WTC11 (cell line): ENCODE results near the gene FDXR. TPM values are rescaled to one million over a fixed set of nuclear protein-coding genes. Genes with fewer than 3 reads are reported as not detected.

ENCODE experiments used
- ATAC-seq: fragments of 200-7000 bp; cut with Tn5 transposase; 2 replicates; pipeline ENCODE4 v1.10.0; 2021; ENCODE audit warnings: mild to moderate bottlenecking, moderate library complexity
- CTCF ChIA-PET: fragments of 300-600 bp; sonication (Branson Sonifier 250); formaldehyde crosslinking; loops from one replicate; lab custom pipeline; 2021; ENCODE audit warnings: antibody characterized with exemption; lab: Charles Lee
- POLR2A ChIA-PET: fragments of 350-600 bp; sonication (Branson Sonifier 250); formaldehyde crosslinking; loops from one replicate; lab custom pipeline; 2021; ENCODE audit warnings: antibody characterized with exemption; lab: Charles Lee
- DNase-seq: peaks from one replicate; pipeline ENCODE4 v3.0.0; 2021; ENCODE audit warnings: low spot score
- H3K27ac Mint-ChIP-seq: 2 replicates; pipeline ENCODE4 v1.8.0; 2021; ENCODE audit warnings: mixed read lengths
- H3K27me3 Mint-ChIP-seq: 2 replicates; pipeline ENCODE4 v1.8.0; 2021; ENCODE audit warnings: low read depth, mild to moderate bottlenecking, moderate library complexity, mixed read lengths
- H3K36me3 Mint-ChIP-seq: 2 replicates; pipeline ENCODE4 v1.8.0; 2021; ENCODE audit warnings: mixed read lengths
- H3K4me1 Mint-ChIP-seq: 2 replicates; pipeline ENCODE4 v1.8.0; 2022; ENCODE audit warnings: mixed read lengths
- H3K4me3 Mint-ChIP-seq: 2 replicates; pipeline ENCODE4 v1.8.0; 2021; ENCODE audit warnings: mild to moderate bottlenecking, moderate library complexity, mixed read lengths
- H3K9me3 Mint-ChIP-seq: 2 replicates; pipeline ENCODE4 v1.8.0; 2021; ENCODE audit warnings: mixed read lengths
- CREB1 ChIP-seq: sonication (generic); formaldehyde crosslinking; IDR thresholded peaks from 2 replicates; pipeline ENCODE4 v1.8.0; 2023; ENCODE audit warnings: mild to moderate bottlenecking, missing genetic modification reagents
- E2F5 ChIP-seq: sonication (generic); formaldehyde crosslinking; IDR thresholded peaks from 2 replicates; pipeline ENCODE4 v1.8.1; 2022; ENCODE audit warnings: mild to moderate bottlenecking, moderate library complexity, missing genetic modification reagents
- EMX1 ChIP-seq: fragments of 250-450 bp; sonication (Bioruptor Pico); IDR thresholded peaks from 2 replicates; pipeline ENCODE4 v1.8.0; 2021; ENCODE audit warnings: mild to moderate bottlenecking
- FOXK1 ChIP-seq: sonication (generic); formaldehyde crosslinking; IDR thresholded peaks from 2 replicates; pipeline ENCODE4 v1.8.0; 2022; ENCODE audit warnings: mild to moderate bottlenecking, moderate library complexity, missing genetic modification reagents
- FOXP1 ChIP-seq: sonication (generic); formaldehyde crosslinking; IDR thresholded peaks from 2 replicates; pipeline ENCODE4 v1.8.0; 2022; ENCODE audit warnings: missing genetic modification reagents, mild to moderate bottlenecking, moderate library complexity, borderline replicate concordance
- GTF2I ChIP-seq: fragments of 250-450 bp; sonication (Bioruptor Pico); conservative IDR thresholded peaks from 2 replicates; pipeline ENCODE4 v1.4.0; 2021; ENCODE audit warnings: mild to moderate bottlenecking
- IRF2 ChIP-seq: sonication (generic); formaldehyde crosslinking; IDR thresholded peaks from 2 replicates; pipeline ENCODE4 v1.8.0; 2022; ENCODE audit warnings: low read depth, missing genetic modification reagents, borderline replicate concordance
- MYBL2 ChIP-seq: sonication (generic); formaldehyde crosslinking; IDR thresholded peaks from 2 replicates; pipeline ENCODE4 v1.8.1; 2023; ENCODE audit warnings: mild to moderate bottlenecking, moderate library complexity, missing genetic modification reagents
- NR1H2 ChIP-seq: sonication (generic); formaldehyde crosslinking; IDR thresholded peaks from 2 replicates; pipeline ENCODE4 v1.9.0; 2021; ENCODE audit warnings: mild to moderate bottlenecking, moderate library complexity, missing genetic modification reagents
- OVOL2 ChIP-seq: fragments of 250-450 bp; sonication (Bioruptor Pico); IDR thresholded peaks from 2 replicates; pipeline ENCODE4 v1.9.0; 2021; ENCODE audit warnings: mild to moderate bottlenecking, borderline replicate concordance
- SMAD3 ChIP-seq: sonication (generic); formaldehyde crosslinking; IDR thresholded peaks from 2 replicates; pipeline ENCODE4 v1.8.0; 2022; ENCODE audit warnings: missing genetic modification reagents, mild to moderate bottlenecking, borderline replicate concordance
- SOX15 ChIP-seq: fragments of 250-450 bp; sonication (Bioruptor Pico); IDR thresholded peaks from 2 replicates; pipeline ENCODE4 v1.9.0; 2021; ENCODE audit warnings: mild to moderate bottlenecking
- SP1 ChIP-seq: sonication (generic); formaldehyde crosslinking; conservative IDR thresholded peaks from 2 replicates; pipeline ENCODE4 v1.8.1; 2022; ENCODE audit warnings: missing genetic modification reagents
- STAT6 ChIP-seq: sonication (generic); formaldehyde crosslinking; conservative IDR thresholded peaks from 2 replicates; pipeline ENCODE4 v1.8.1; 2023; ENCODE audit warnings: mild to moderate bottlenecking, low read depth, missing genetic modification reagents, moderate library complexity
- ZNF138 ChIP-seq: sonication (generic); formaldehyde crosslinking; conservative IDR thresholded peaks from 2 replicates; pipeline ENCODE4 v1.8.1; 2022; ENCODE audit warnings: mild to moderate bottlenecking, moderate library complexity, missing genetic modification reagents
- ZNF263 ChIP-seq: sonication (generic); formaldehyde crosslinking; IDR thresholded peaks from 2 replicates; pipeline ENCODE4 v1.8.1; 2022; ENCODE audit warnings: low read depth, mild to moderate bottlenecking, moderate library complexity, missing genetic modification reagents
- ZNF416 ChIP-seq: fragments of 250-450 bp; sonication (Bioruptor Pico); IDR thresholded peaks from 2 replicates; pipeline ENCODE4 v1.9.0; 2021; ENCODE audit warnings: mild to moderate bottlenecking, inconsistent platforms
- ZSCAN18 ChIP-seq: fragments of 250-450 bp; sonication (Bioruptor Pico); IDR thresholded peaks from 2 replicates; pipeline ENCODE4 v2.1.2; 2022; ENCODE audit warnings: mild to moderate bottlenecking, moderate library complexity
- total RNA-seq: library from RNA; stranded (reverse); gene quantifications from 3 replicates; pipeline ENCODE4 v1.2.3, GENCODE V29; 2021
- TF ChIP-seq, protein P1 (sequence below): sonication (generic); formaldehyde crosslinking; IDR thresholded peaks from 2 replicates; pipeline ENCODE4 v1.8.1; 2023; ENCODE audit warnings: mild to moderate bottlenecking, missing genetic modification reagents
- TF ChIP-seq, protein P2 (sequence below): sonication (generic); formaldehyde crosslinking; IDR thresholded peaks from 2 replicates; pipeline ENCODE4 v1.8.1; 2022; ENCODE audit warnings: low read depth, missing genetic modification reagents, borderline replicate concordance

FDXR gene
- total RNA-seq, 1 experiment from 2014 or later: 52.8 TPM

DNA sequence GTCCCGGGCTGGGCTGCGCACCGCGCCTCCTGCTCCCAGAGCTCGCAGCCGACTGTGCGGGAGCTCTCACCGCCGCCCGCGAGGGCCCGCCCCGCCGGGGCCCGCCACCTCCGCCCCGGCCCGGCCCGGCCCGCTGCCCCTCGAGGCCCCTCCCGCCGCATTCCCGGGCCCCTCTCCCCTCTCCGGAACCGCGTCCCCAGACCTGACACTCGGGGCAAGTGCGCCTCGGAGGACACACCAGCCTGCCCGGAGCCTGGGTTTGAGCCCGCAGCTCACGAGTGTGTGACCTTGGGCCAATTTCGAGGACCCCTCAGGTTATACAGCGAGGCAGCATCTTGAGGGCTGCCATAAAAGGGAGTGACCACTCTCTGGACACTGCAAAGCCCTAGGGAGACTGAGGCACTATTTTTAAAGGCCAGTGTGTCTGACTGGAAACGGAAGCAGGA is 11.1 kb downstream of the FDXR start:
- Mint-ChIP-seq H3K4me1 (peaks cover 16% of the 10 kb centered on the region), H3K9me3 (no peaks in the 10 kb centered on the region), H3K27ac (no peak overlapping the region), H3K4me3 (peak overlapping the region; percentile 57), H3K36me3 (peaks cover 9% of the 10 kb centered on the region; the same call in 1 of the 2 replicates), H3K27me3 (peaks cover 56% of the 10 kb centered on the region)
- TF ChIP-seq OVOL2 (CRISPR knock-in tag) (no peak), NR1H2 (no peak), ZNF263 (CRISPR knock-in tag) (no peak), GTF2I (CRISPR knock-in tag) (no peak), SP1 (no peak), ZSCAN18 (no peak), ZNF416 (CRISPR knock-in tag) (no peak), MYBL2 (CRISPR knock-in tag) (no peak), FOXP1 (CRISPR knock-in tag) (no peak), FOXK1 (no peak), IRF2 (CRISPR knock-in tag) (no peak), EMX1 (no peak), E2F5 (CRISPR knock-in tag) (no peak), ZNF138 (CRISPR knock-in tag) (no peak), SOX15 (CRISPR knock-in tag) (no peak), STAT6 (CRISPR knock-in tag) (no peak), SMAD3 (CRISPR knock-in tag) (no peak), CREB1 (no peak)
- TF ChIP-seq, protein P1, sequence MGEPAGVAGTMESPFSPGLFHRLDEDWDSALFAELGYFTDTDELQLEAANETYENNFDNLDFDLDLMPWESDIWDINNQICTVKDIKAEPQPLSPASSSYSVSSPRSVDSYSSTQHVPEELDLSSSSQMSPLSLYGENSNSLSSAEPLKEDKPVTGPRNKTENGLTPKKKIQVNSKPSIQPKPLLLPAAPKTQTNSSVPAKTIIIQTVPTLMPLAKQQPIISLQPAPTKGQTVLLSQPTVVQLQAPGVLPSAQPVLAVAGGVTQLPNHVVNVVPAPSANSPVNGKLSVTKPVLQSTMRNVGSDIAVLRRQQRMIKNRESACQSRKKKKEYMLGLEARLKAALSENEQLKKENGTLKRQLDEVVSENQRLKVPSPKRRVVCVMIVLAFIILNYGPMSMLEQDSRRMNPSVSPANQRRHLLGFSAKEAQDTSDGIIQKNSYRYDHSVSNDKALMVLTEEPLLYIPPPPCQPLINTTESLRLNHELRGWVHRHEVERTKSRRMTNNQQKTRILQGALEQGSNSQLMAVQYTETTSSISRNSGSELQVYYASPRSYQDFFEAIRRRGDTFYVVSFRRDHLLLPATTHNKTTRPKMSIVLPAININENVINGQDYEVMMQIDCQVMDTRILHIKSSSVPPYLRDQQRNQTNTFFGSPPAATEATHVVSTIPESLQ: no peak
- TF ChIP-seq, protein P2, sequence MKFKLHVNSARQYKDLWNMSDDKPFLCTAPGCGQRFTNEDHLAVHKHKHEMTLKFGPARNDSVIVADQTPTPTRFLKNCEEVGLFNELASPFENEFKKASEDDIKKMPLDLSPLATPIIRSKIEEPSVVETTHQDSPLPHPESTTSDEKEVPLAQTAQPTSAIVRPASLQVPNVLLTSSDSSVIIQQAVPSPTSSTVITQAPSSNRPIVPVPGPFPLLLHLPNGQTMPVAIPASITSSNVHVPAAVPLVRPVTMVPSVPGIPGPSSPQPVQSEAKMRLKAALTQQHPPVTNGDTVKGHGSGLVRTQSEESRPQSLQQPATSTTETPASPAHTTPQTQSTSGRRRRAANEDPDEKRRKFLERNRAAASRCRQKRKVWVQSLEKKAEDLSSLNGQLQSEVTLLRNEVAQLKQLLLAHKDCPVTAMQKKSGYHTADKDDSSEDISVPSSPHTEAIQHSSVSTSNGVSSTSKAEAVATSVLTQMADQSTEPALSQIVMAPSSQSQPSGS (CRISPR knock-in tag): no peak
- DNase-seq: no peak
- POLR2A ChIA-PET: interaction anchor here (0.9 to 2.2 kb wide), 5 partner anchors 9 to 97 kb away, joined by 3 to 8 read pairs (median 6); partner anchors contain the start of gene FDXR
- CTCF ChIA-PET: interaction anchor here (0.7 to 14.0 kb wide), 61 partner anchors 9 to 494 kb away, joined by 3 to 347 read pairs (median 6); partner anchors contain the start of genes FADS6, FDXR, GGA3 and HID1
- ATAC-seq: peak; percentile 7; the same call in 1 of the 2 replicates
